GM18505 (cell line): ENCODE data around the gene BCL11A.

ENCODE experiments used
- ATAC-seq: cut with Tn5 transposase; IDR thresholded peaks from one replicate; pipeline ENCODE4 v1.9.1; 2021; ENCODE audit not compliant: unreplicated experiment
- POLR2A ChIP-seq: IDR thresholded peaks from 4 replicates; pipeline ENCODE4 v1.6.1; 2011; ENCODE audit warnings: borderline replicate concordance; ENCODE audit not compliant: insufficient read depth, insufficient read length; ENCODE audit errors: extremely low read depth

The BCL11A gene

GRCh38 chr2:60470340-60470739 is 83.1 kb downstream of the BCL11A start:
- no peak for ATAC-seq
- no peak for TF ChIP-seq POLR2A

GRCh38 chr2:60469536-60470317 is 83.7 kb downstream of the BCL11A start:
- no peak for ATAC-seq
- no peak for TF ChIP-seq POLR2A

GRCh38 chr2:60468382-60469085 is 84.9 kb downstream of the BCL11A start:
- ATAC-seq, result no peak
- TF ChIP-seq POLR2A, result no peak

- TF ChIP-seq POLR2A, result no peak
- ATAC-seq, result no peak
Measured at GRCh38 chr2:60466161-60466702, 87.2 kb downstream of the BCL11A start.

GRCh38 chr2:60465736-60466135 is 87.7 kb downstream of the BCL11A start:
- TF ChIP-seq POLR2A, result no peak

GRCh38 chr2:60463249-60463648 is 90.2 kb downstream of the BCL11A start:
- TF ChIP-seq POLR2A, result no peak
- ATAC-seq, result no peak

More at GRCh38 chr2:60465736-60466135, 87.7 kb downstream of the BCL11A start:
- ATAC-seq, result no peak

- no peak for ATAC-seq
- no peak for TF ChIP-seq POLR2A
Measured at GRCh38 chr2:60461421-60462108, 91.9 kb downstream of the BCL11A start.

DNA sequence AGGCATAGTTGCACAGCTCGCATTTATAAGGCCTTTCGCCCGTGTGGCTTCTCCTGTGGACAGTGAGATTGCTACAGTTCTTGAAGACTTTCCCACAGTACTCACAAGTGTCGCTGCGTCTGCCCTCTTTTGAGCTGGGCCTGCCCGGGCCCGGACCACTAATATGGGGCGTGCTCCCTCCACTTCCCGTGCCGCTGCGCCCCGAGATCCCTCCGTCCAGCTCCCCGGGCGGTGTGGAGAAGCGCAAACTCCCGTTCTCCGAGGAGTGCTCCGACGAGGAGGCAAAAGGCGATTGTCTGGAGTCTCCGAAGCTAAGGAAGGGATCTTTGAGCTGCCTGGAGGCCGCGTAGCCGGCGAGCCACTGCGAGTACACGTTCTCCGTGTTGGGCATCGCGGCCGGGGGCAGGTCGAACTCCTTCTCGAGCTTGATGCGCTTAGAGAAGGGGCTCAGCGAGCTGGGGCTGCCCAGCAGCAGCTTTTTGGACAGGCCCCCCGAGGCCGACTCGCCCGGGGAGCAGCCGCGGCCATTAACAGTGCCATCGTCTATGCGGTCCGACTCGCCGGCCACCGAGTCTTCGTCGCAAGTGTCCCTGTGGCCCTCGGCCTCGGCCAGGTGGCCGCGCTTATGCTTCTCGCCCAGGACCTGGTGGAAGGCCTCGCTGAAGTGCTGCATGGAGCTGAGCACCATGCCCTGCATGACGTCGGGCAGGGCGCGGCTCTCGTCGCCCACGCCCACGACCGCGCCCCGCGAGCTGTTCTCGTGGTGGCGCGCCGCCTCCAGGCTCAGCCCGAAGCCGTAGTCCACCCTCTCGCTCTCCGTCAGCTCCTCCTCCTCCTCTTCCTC is 92.7 kb downstream of the BCL11A start:
- no peak for TF ChIP-seq POLR2A
- ATAC-seq, result no peak

GRCh38 chr2:60459851-60460250 is 93.6 kb downstream of the BCL11A start:
- no peak for ATAC-seq
- no peak for TF ChIP-seq POLR2A

DNA sequence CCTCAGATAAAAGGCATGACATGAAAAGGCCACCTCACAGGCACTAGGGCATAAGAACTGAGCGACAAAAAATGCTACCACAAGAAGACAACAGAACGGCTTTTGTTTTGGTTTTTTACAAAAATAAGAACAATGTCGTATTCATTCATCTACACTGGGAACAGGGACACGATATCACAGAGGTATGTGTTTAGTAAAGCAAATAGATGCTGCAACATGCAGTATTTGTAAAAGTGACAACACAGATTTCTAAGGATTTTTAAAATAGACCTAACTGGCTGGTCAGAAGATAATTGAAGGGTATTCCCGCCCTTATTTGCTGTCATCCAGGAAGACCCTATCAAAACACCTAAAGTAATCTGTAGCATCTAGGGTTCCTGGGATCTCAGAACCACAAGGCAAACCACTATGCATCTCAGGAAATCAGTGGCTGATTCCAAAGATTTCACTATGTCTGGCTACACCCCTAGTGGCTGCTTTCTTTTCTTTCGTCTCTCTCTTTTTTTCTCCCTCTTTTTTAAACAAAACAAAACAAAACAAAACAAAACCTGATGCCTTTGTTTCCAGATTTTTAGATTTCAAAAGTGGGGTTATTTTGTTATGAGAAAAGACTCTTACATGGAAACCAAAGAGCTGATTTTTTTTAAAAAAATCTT is 97.2 kb downstream of the BCL11A start:
- TF ChIP-seq POLR2A, result no peak
- no peak for ATAC-seq

- no peak for ATAC-seq
- TF ChIP-seq POLR2A, result no peak
Measured at GRCh38 chr2:60453872-60454271, 99.6 kb downstream of the BCL11A start.

GRCh38 chr2:60453301-60453700 is 100.2 kb downstream of the BCL11A start:
- no peak for TF ChIP-seq POLR2A
- ATAC-seq, result no peak
